Osteoblast (primary cell): Measurements from ENCODE around the gene SPDYE3. TPM values are rescaled to one million over a fixed set of nuclear protein-coding genes. Genes with fewer than 3 reads are reported as not detected.
"Not testable (repeated sequence)": the region's sequence is repeated elsewhere in the genome, so short reads cannot be mapped to it uniquely, and the experiment has no call there.

ENCODE experiments used
- DNase-seq: peaks from one replicate; pipeline ENCODE4 v3.0.0; 2011; ENCODE audit warnings: low spot score, mixed read lengths; ENCODE audit not compliant: insufficient read length; ENCODE audit errors: missing footprints
- H2AFZ ChIP-seq: 2 replicates; pipeline ENCODE4 v1.6.0; 2011; ENCODE audit warnings: mild to moderate bottlenecking, low read length
- H3K27ac ChIP-seq: 2 replicates; pipeline ENCODE4 v1.5.1; 2011; ENCODE audit warnings: mild to moderate bottlenecking, low read depth, low read length, moderate library complexity
- H3K27me3 ChIP-seq: 2 replicates; pipeline ENCODE4 v1.6.0; 2012; ENCODE audit warnings: mild to moderate bottlenecking, control low read depth, inconsistent platforms, low read length, moderate library complexity; ENCODE audit not compliant: insufficient read depth
- H3K36me3 ChIP-seq: 2 replicates; pipeline ENCODE4 v1.5.1; 2011; ENCODE audit warnings: mild to moderate bottlenecking, low read length, control low read depth, moderate library complexity; ENCODE audit not compliant: insufficient read depth
- H3K4me1 ChIP-seq: 2 replicates; pipeline ENCODE4 v1.5.1; 2011; ENCODE audit warnings: mild to moderate bottlenecking, low read length, control low read depth, moderate library complexity; ENCODE audit not compliant: insufficient read depth
- H3K4me2 ChIP-seq: 2 replicates; pipeline ENCODE4 v1.6.0; 2011; ENCODE audit warnings: mild to moderate bottlenecking, low read length; ENCODE audit not compliant: insufficient read depth
- H3K4me3 ChIP-seq: fragments of 200-600 bp; sonication (generic); 3 replicates; pipeline ENCODE4 v1.5.1; 2012; ENCODE audit warnings: mild to moderate bottlenecking, low read length, inconsistent platforms; ENCODE audit not compliant: insufficient read depth
- H3K79me2 ChIP-seq: 2 replicates; pipeline ENCODE4 v1.6.0; 2012; ENCODE audit warnings: mild to moderate bottlenecking, low read length, control low read depth, inconsistent platforms; ENCODE audit not compliant: insufficient read depth
- H3K9me3 ChIP-seq: 2 replicates; pipeline ENCODE4 v1.5.1; 2011; ENCODE audit warnings: low read depth, low read length, control low read depth
- H4K20me1 ChIP-seq: 2 replicates; pipeline ENCODE4 v1.6.0; 2012; ENCODE audit warnings: mild to moderate bottlenecking, low read length, control low read depth; ENCODE audit not compliant: insufficient read depth
- total RNA-seq: library from RNA; depleted of rRNA; stranded (reverse); fragments of >200 nt; gene quantifications from 2 replicates; pipeline ENCODE4 v1.2.3, GENCODE V29; 2012

SPDYE3 gene
- total RNA-seq, 1 donor, result under 0.01 TPM

DNA sequence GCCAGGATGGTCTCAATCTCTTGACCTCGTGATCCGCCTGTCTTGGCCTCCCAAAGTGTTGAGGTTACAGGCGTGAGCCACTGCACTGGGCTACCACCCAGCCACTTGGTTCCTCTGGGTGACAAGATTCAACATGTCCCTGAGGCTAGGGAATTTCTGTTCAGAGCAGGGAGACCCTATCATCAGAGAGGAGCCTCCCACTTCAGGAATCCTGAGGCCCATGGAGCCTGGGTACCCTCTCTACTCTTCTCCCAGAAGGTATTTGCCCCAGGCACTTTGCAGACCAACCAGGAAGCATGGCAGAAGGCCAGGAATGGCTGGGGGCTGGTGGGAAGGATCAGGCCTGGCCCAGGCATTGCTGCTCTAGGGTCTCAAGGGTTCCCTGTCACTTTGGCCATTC, 19.2 kb upstream of the SPDYE3 start:
- H3K36me3 ChIP-seq, H4K20me1 ChIP-seq, DNase-seq, H3K79me2 ChIP-seq, H3K4me1 ChIP-seq, H3K4me3 ChIP-seq, H3K9me3 ChIP-seq, H3K4me2 ChIP-seq, H3K27ac ChIP-seq, H2AFZ ChIP-seq, H3K27me3 ChIP-seq: not testable (repeated sequence)

DNA sequence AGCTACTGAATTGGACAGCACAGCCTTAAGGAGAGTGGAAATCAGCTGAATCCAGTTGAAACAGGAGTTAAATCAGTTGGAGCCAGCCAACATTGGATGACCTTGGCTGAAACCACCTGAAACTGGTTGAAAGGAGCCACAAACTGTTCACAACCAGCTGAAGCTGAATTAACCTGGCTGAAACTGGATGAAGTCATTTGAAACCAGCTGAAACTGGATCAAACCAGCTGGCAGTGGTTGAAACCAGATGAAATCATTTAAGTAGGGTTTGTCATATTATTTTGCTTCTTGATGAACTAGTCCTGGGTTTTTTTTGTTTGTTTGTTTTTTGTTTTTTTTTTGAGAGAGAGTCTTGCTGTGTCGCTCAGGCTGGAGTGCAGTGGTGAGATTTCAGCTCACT, 15.3 kb upstream of the SPDYE3 start:
- H2AFZ ChIP-seq, H3K79me2 ChIP-seq, H3K4me2 ChIP-seq, H3K36me3 ChIP-seq, H3K4me3 ChIP-seq, H3K27me3 ChIP-seq, H3K4me1 ChIP-seq, H3K27ac ChIP-seq, H4K20me1 ChIP-seq, DNase-seq, H3K9me3 ChIP-seq: not testable (repeated sequence)

DNA sequence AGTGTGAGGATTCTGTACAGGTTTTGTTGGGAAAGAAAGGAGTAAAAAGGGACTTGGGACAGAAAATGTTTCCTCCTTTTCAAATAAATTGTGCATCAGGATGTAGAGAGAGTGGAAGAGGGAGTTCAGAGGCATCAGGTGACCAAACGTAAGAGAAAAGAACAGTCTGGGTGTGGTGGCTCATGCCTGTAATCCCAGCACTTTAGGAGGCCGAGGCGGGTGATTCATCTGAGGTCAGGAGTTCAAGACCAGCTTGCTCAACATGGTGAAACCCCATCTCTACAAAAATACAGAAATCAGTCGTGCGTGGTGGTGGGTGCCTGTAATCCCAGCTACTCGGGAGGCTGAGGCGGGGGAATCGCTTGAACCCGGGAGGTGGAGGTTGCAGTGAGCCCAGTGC, 12.2 kb upstream of the SPDYE3 start:
- H2AFZ ChIP-seq, result not testable (repeated sequence)

DNA sequence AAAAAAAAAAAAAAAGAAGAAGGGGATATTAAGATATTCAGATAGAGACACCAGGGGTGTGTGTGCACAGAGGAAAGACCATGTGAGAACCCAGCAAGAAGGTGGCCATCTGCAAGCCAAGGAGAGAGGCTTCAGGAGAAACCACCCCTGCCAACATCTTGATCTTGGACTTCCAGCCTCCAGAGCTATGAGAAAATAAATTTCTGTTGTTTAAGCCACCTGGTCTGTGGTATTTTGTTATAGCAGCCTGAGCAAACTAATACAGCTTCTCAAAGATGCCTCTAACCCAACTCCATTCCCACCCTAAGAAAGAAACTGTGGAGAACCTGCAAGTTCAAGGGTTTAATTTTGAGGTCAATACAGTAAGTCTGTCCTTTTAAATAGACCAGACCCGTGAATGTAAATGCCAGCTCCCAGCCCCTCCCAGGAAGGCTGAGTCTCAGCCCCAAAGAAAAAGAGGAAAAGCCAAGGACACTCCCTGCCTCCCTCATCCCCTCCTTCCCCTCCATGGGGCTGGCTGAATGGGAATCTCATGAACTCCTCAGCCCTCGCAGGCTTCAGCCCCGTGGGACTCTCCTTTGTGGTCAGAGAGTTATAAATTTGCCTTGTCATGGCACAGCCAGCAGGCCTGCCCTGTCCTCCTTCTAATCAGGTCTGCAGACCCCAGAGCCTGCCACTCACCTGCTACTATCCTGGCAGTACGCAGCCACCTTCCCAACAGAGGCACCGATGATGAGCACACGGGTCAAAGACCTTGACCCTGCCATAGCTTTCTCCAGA, 9.5 kb upstream of the SPDYE3 start:
- DNase-seq, H4K20me1 ChIP-seq, H3K4me1 ChIP-seq, H3K9me3 ChIP-seq, H3K4me2 ChIP-seq, H3K27me3 ChIP-seq, H3K79me2 ChIP-seq, H3K36me3 ChIP-seq, H2AFZ ChIP-seq, H3K4me3 ChIP-seq, H3K27ac ChIP-seq: not testable (repeated sequence)

More for the DNA sequence above, 12.2 kb upstream of the SPDYE3 start:
- H3K9me3 ChIP-seq, H3K27me3 ChIP-seq, DNase-seq, H3K4me2 ChIP-seq, H3K36me3 ChIP-seq, H3K4me1 ChIP-seq, H3K79me2 ChIP-seq, H3K4me3 ChIP-seq, H3K27ac ChIP-seq, H4K20me1 ChIP-seq: not testable (repeated sequence)

DNA sequence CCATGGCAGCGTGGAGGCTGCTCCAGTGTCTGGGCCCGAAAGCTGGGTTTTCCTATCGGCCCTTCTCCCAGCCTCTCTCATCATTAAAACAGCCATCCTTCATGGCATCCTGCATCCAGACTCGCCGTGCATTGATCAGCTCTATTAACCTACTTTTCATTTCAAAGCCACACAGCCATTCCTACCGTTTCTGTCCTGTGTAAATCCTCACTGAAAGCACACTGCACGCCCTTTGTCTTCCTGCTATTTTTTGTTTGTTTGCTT, 8.9 kb upstream of the SPDYE3 start:
- H3K27me3 ChIP-seq, DNase-seq, H3K4me3 ChIP-seq, H3K4me2 ChIP-seq, H3K27ac ChIP-seq, H2AFZ ChIP-seq, H3K79me2 ChIP-seq, H3K9me3 ChIP-seq, H3K36me3 ChIP-seq, H3K4me1 ChIP-seq, H4K20me1 ChIP-seq: not testable (repeated sequence)

DNA sequence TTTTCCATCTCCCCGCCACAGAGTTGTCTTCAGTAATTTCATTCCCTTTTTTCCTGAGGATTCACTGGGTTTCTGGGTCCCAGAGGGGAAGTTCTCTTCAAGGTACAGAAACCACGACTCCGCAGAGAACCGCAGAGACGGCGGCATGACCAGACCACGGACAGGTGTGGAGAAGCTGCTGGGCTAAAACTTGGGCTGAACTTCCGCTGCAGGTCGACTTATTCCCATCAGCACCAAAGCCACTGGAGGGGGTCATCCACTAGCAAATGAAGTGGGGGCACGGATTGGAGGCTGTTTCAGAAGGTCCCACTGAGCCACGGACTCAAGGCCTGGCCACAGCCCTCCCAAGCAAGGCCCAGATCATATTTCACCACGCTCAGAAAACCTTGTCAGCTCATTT, 3.0 kb upstream of the SPDYE3 start:
- not testable (repeated sequence) for DNase-seq, H3K4me3 ChIP-seq, H3K4me2 ChIP-seq, H3K27me3 ChIP-seq, H2AFZ ChIP-seq, H3K9me3 ChIP-seq, H3K27ac ChIP-seq, H3K36me3 ChIP-seq, H4K20me1 ChIP-seq, H3K4me1 ChIP-seq, H3K79me2 ChIP-seq

DNA sequence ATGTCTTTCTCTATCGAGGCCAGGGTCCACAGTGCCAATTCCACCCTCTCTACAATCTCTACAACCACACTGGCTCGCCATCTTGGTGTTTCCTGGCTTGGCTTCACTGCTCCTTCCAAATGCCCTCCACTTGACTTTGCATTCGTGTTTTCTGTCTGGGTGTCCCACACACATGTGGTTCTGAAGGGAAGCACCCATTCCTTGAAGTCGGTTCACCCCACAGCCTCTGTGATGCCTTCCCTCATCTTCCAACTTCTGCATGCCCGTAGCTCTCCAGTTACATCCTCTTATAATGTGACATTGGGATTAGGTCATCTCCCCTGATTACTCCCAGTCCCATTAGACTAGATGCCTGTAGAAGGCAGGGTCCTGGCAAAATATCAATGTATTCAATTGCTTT, 10.8 kb downstream of the SPDYE3 start:
- not testable (repeated sequence) for H3K4me2 ChIP-seq, DNase-seq, H3K9me3 ChIP-seq, H2AFZ ChIP-seq, H3K4me3 ChIP-seq, H3K79me2 ChIP-seq, H3K4me1 ChIP-seq, H3K36me3 ChIP-seq, H4K20me1 ChIP-seq, H3K27me3 ChIP-seq, H3K27ac ChIP-seq

DNA sequence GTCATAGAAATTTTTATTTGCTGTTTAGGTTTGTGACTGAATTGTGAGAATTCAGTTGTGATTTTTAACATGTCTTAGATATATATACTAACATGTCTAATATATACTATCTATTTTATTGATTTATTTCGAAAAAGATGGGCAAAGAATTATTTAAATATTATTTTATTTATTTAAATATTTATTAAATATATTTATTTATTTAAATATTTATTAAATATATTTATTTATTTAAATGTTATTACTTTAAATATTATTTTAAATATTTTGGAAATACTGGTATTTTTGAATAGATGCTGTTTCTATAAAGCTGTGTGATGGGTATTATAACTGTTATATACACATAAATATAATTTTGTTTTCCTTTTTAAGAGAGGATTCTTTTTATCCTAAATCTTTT, 14.1 kb downstream of the SPDYE3 start:
- H3K36me3 ChIP-seq, DNase-seq, H3K4me2 ChIP-seq, H3K4me3 ChIP-seq, H3K4me1 ChIP-seq, H3K27ac ChIP-seq, H3K27me3 ChIP-seq, H3K79me2 ChIP-seq, H2AFZ ChIP-seq, H4K20me1 ChIP-seq, H3K9me3 ChIP-seq: not testable (repeated sequence)

DNA sequence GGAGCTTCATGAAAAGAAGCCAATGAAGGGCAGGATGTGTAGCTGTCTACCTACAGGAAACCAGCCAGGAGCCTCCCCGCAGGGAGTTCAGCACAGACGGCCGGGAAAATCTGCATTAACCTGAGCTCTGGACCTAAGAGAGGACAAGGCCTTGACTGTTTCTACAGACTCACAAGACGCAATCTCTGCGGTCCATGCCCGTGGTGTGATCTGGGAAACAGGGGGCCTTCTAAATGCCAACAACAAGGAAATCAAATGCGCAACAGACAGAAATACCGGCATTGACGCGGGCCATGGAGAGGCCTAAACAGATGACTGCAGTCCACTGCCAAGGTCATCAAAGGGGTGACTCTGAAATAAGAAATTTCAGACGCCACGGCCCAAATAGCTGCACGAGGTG, 16.7 kb downstream of the SPDYE3 start:
- not testable (repeated sequence) for H3K4me3 ChIP-seq

More for the DNA sequence above, 16.7 kb downstream of the SPDYE3 start:
- H3K4me1 ChIP-seq, H2AFZ ChIP-seq, H3K36me3 ChIP-seq, DNase-seq, H3K9me3 ChIP-seq, H3K79me2 ChIP-seq, H4K20me1 ChIP-seq, H3K27ac ChIP-seq, H3K4me2 ChIP-seq, H3K27me3 ChIP-seq: not testable (repeated sequence)
